Measurements from ENCODE around the gene DNAH7. TPM values are rescaled to one million over a fixed set of nuclear protein-coding genes. Genes with fewer than 3 reads are reported as not detected.

Gene DNAH7
- total RNA-seq, 1 experiment from 2014 or later = 0.09 TPM

GRCh38 chr2:195782156-195782555 is 286.5 kb downstream of the DNAH7 start:
- TF ChIP-seq CTCF (conservative IDR thresholded peaks at IDR 0.05) = no peak
- Histone ChIP-seq H4K5ac (ENCODE audit: insufficient read length, low read depth, low read length) (no peak overlapping the region), H4K20me1 (ENCODE audit: control insufficient read depth, insufficient read depth, insufficient read length) (no peaks in the 10 kb centered on the region), H2AK5ac (ENCODE audit: insufficient read length, low read length) (no peak overlapping the region), H3K23me2 (ENCODE audit: insufficient read length, low read depth, low read length, poor library complexity, severe bottlenecking) (no peaks in the 10 kb centered on the region), H3K4ac (ENCODE audit: low read depth, low read length) (no peak overlapping the region), H3K9me3 (ENCODE audit: control insufficient read depth, low read depth, low read length) (no peaks in the 10 kb centered on the region), H2BK15ac (ENCODE audit: low read depth, low read length) (no peak overlapping the region), H3K56ac (ENCODE audit: insufficient read length, low read depth, low read length) (no peak overlapping the region), H2BK120ac (ENCODE audit: low read depth, low read length, poor library complexity, severe bottlenecking) (no peak overlapping the region), H2BK20ac (ENCODE audit: low read depth, low read length, poor library complexity, severe bottlenecking) (no peak overlapping the region), H3K23ac (ENCODE audit: insufficient read length, low read depth, low read length) (no peak overlapping the region), H3K27me3 (ENCODE audit: insufficient read depth, low read length) (no peaks in the 10 kb centered on the region), H2BK5ac (ENCODE audit: insufficient read length, low read length) (no peak overlapping the region), H3K79me1 (ENCODE audit: insufficient read depth, low read depth, low read length, poor library complexity, severe bottlenecking) (no peaks in the 10 kb centered on the region), H3K79me2 (ENCODE audit: insufficient read depth, low read length) (no peaks in the 10 kb centered on the region), H3K27ac (ENCODE audit: insufficient read length, low read depth, low read length) (no peak overlapping the region), H3K18ac (ENCODE audit: insufficient read length, low read depth, low read length) (no peak overlapping the region), H2AFZ (ENCODE audit: low read length) (no peak overlapping the region), H4K91ac (ENCODE audit: insufficient read length, low read depth, low read length) (no peak overlapping the region), H3K4me2 (ENCODE audit: insufficient read depth, insufficient read length, low read length) (no peak overlapping the region), H3K9ac (ENCODE audit: extremely low read depth, insufficient read length, low read length) (no peak overlapping the region), H2BK12ac (ENCODE audit: insufficient read length, low read depth, low read length) (no peak overlapping the region), H3K14ac (ENCODE audit: insufficient read depth, low read length) (no peak overlapping the region), H3T11ph (ENCODE audit: low read length) (no peak overlapping the region), H3K4me1 (ENCODE audit: insufficient read depth, low read length) (no peaks in the 10 kb centered on the region), H4K8ac (replicated peaks; ENCODE audit: insufficient read length, low read depth, low read length) (no peak overlapping the region)
- Mint-ChIP-seq H3K4me1 (no peaks in the 10 kb centered on the region), H3K27ac (no peak overlapping the region), H3K4me3 (no peak overlapping the region), H3K9me3 (no peaks in the 10 kb centered on the region), H3K36me3 (ENCODE audit: insufficient read depth in 1 of 3, low read depth in 3 of 3) (no peaks in the 10 kb centered on the region), H3K27me3 (ENCODE audit: low read depth) (no peaks in the 10 kb centered on the region)
- no peak for DNase-seq
- WGBS (ENCODE audit: extremely low coverage, insufficient read length, low lambda C conversion rate) = no CpG with 5 or more reads among the region's 2 CpGs

All from H9 (cell line).